ENCODE data around the gene MRPL24. TPM values are rescaled to one million over a fixed set of nuclear protein-coding genes. Genes with fewer than 3 reads are reported as not detected.

Gene MRPL24
- total RNA-seq, 1 experiment from 2014 or later = 27.3 TPM

GRCh38 chr1:156704166-156704711 lies 36.6 kb downstream of the MRPL24 start:
- H3K9ac ChIP-seq (ENCODE audit: extremely low read depth, insufficient read length, low read length) = peak overlapping the region; percentile 1
- H3K4me1 Mint-ChIP-seq = peaks cover 55 to 62% of the 10 kb centered on the region in 2 experiments
- no peak for DNase-seq

More at GRCh38 chr1:156704166-156704711, 36.6 kb downstream of the MRPL24 start:
- no peaks in the 10 kb centered on the region for H3K9me3 ChIP-seq (ENCODE audit: control insufficient read depth, low read depth, low read length)
- H3K9me3 Mint-ChIP-seq = no peaks in the 10 kb centered on the region; a peak in 1 of 5 replicates
- peak overlapping the region; percentile 83 for H3K4me2 ChIP-seq (ENCODE audit: insufficient read depth, insufficient read length, low read length)
- no peak overlapping the region for H2BK5ac ChIP-seq (ENCODE audit: insufficient read length, low read length)
- peak overlapping the region in 1 of 3 experiments; percentile 41; a peak in 1 of 7 replicates for H3K27ac Mint-ChIP-seq
- no peak for TF ChIP-seq CTCF (conservative IDR thresholded peaks at IDR 0.05)
- no peak overlapping the region for H2BK12ac ChIP-seq (ENCODE audit: insufficient read length, low read depth, low read length)
- H3K36me3 Mint-ChIP-seq (ENCODE audit: insufficient read depth in 1 of 3, low read depth in 3 of 3) = peaks cover 11 to 34% (median 24%) of the 10 kb centered on the region in 3 experiments
- H2AK5ac ChIP-seq (ENCODE audit: insufficient read length, low read length) = no peak overlapping the region
- H3K56ac ChIP-seq (ENCODE audit: insufficient read length, low read depth, low read length) = no peak overlapping the region
- no peak overlapping the region for H4K5ac ChIP-seq (ENCODE audit: insufficient read length, low read depth, low read length)
- peaks cover 12% of the 10 kb centered on the region; the same call in 1 of the 2 replicates for H3K4me1 ChIP-seq (ENCODE audit: insufficient read depth, low read length)
- H2BK120ac ChIP-seq (ENCODE audit: low read depth, low read length, poor library complexity, severe bottlenecking) = no peak overlapping the region
- no peak overlapping the region for H2BK20ac ChIP-seq (ENCODE audit: low read depth, low read length, poor library complexity, severe bottlenecking)
- H2AFZ ChIP-seq (ENCODE audit: low read length) = no peak overlapping the region
- H2BK15ac ChIP-seq (ENCODE audit: low read depth, low read length) = no peak overlapping the region
- no CpG with 5 or more reads among the region's 10 CpGs for WGBS (ENCODE audit: extremely low coverage, insufficient read length, low lambda C conversion rate)
- H3K23ac ChIP-seq (ENCODE audit: insufficient read length, low read depth, low read length) = no peak overlapping the region
- H3K14ac ChIP-seq (ENCODE audit: insufficient read depth, low read length) = no peak overlapping the region
- H3K27me3 ChIP-seq (ENCODE audit: insufficient read depth, low read length) = peaks cover 3% of the 10 kb centered on the region; the same call in 1 of the 2 replicates
- no peak overlapping the region for H3K18ac ChIP-seq (ENCODE audit: insufficient read length, low read depth, low read length)
- peaks cover 37% of the 10 kb centered on the region for H3K27me3 Mint-ChIP-seq (ENCODE audit: low read depth)
- no peaks in the 10 kb centered on the region for H4K20me1 ChIP-seq (ENCODE audit: control insufficient read depth, insufficient read depth, insufficient read length)
- H4K91ac ChIP-seq (ENCODE audit: insufficient read length, low read depth, low read length) = no peak overlapping the region
- H3K79me2 ChIP-seq (ENCODE audit: insufficient read depth, low read length) = no peaks in the 10 kb centered on the region
- H3K79me1 ChIP-seq (ENCODE audit: insufficient read depth, low read depth, low read length, poor library complexity, severe bottlenecking) = no peaks in the 10 kb centered on the region
- H3K4me3 Mint-ChIP-seq = peak overlapping the region; percentile 74 to 91
- H3T11ph ChIP-seq (ENCODE audit: low read length) = no peak overlapping the region
- no peak overlapping the region for H3K4ac ChIP-seq (ENCODE audit: low read depth, low read length)
- no peak overlapping the region for H4K8ac ChIP-seq (replicated peaks; ENCODE audit: insufficient read length, low read depth, low read length)
- no peak overlapping the region for H3K27ac ChIP-seq (ENCODE audit: insufficient read length, low read depth, low read length)
- H3K23me2 ChIP-seq (ENCODE audit: insufficient read length, low read depth, low read length, poor library complexity, severe bottlenecking) = peaks cover 39% of the 10 kb centered on the region
